ENCODE data around the gene ABHD10.

The ABHD10 gene

DNA sequence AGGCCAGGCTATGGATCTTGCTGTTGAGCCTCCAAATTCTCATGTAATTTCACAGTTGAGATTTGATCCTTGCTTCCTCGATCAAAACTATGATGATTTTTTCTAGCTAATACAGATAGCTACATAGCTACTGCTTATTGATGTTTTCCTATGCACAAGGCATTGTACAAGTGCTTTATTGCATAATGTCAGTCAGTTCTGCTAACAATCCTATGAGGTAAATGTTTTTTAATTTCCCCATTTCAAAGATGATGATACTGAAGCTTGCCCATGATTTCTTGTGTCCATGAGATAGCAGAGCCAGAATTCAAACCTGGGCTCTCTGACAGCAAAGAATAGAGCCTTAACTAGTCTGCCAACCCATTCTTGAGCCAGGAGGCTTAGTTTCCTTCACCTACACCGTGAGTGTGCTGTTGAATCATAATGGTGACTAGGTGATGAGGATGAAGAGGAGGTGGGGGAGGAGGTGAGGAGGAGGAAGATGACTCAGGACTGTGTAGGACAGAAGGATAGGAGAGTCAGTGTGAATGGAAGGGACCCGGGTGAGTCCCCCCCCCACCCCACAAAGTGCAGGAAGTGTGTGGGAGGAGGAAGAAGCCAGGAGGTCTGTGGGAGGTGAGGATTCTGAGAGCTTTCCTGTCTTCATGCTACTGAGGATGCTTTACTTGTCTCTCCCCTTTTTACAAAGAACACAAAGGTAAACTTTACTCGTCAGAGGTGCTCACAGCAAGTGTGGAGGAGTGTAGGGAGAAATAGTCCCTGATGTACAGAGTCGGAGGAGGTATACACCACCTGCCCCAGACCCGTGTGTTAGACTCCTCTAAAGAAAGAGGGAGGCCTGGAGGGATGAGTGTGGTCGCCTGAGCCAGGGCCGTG lies 23.5 kb downstream of the ABHD10 start:
- DNase-seq = no peak

DNA sequence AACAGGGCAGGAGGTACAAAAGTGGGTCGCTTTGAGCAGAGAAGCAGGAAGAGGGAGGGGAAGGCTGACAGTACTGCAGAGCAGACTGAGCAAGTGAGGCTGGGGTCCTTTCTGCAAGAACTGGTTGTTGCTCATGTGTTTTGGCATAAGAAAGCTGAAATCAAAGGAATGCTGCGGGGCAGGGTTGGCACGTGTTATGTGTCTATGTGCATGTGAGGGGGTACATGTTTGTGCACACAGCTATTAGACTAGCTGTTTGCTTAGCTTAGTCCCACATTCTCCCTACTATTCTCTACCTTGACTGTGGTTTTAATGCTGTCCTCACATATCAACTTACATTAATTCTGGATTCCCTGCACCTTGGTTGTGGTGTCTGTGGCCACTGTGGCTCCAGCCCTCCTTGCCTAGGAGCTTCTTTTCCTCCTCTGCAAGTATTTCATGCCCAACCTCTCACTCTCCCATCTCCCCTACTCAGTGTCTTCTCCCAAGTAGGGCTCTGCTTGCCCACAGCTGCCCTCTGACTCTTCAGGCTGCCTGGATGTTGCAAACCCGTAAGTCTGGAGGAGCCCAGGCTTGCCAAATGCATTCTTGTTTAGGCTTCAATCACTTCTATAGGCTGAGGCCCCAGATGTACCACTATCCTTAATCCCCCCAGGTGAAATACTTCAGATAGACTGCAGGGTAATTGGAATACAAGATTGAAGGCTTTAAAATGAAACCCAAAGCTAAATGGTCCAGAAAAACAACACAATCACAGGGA lies 24.7 kb downstream of the ABHD10 start:
- no peak for DNase-seq

DNA sequence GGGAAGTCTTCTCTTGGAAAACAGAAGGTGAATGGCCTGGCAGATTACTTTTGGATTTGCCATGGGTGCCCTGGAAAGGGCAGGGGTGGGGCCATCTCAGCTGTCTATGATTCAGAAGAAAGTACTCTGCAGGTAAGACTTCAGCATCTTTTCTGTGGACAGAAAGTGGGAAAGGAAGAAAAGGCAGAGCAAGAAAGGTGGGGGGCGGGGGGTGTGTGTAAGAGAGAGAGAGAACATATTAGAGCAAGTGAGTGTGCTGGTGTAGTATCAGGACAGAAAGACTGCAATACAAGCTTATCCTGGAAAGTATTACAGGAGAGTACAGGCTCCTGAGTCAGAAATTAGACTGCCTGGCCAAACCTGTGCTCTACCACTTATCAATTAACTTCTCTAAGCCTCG lies 25.4 kb downstream of the ABHD10 start:
- no peak for DNase-seq

DNA sequence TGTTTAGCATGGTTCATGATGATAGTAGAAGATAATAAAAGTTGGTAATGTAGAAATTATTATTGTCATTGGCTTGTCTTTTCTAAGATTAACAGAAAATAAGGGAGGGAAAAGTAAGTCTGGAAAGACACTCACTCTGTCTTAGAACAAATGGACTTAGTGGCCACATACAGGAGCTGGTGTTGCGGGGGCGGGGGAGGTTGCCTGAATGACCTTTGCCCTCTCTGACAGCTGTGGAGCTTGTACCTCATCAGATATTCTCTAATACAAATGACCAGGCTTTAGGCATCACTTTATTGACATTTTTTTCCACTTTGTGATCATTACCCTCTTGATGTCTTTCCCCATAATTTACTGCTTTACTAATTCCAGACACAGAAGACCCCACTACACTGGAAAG lies 25.8 kb downstream of the ABHD10 start:
- DNase-seq = no peak

DNA sequence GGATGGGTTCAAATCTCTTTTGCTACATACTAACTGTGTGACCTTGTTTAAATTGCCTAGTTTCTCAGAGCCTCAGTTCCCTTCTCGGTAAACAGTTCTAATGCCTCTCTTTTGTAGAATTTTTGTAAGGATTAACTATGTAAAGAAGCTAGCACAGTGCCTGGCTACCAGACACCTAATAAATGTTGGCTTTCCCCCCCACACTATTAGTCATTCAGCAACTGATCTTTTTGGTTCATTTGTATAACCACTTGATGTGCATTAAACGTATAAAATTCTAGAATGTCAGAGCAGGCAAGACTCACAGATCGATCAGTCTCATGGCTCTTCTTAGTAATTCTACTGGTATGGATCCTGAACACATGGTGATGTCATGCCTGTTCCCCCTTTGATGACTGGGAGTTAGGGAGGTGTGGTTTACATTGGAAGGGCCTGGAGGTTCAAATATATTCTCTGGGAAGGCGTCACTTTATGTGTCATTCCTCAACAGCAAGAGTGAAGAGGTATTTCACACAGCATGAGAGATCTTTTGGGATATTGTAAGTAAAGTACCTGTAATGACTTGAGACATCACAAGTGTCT lies 26.4 kb downstream of the ABHD10 start:
- no peak for DNase-seq

DNA sequence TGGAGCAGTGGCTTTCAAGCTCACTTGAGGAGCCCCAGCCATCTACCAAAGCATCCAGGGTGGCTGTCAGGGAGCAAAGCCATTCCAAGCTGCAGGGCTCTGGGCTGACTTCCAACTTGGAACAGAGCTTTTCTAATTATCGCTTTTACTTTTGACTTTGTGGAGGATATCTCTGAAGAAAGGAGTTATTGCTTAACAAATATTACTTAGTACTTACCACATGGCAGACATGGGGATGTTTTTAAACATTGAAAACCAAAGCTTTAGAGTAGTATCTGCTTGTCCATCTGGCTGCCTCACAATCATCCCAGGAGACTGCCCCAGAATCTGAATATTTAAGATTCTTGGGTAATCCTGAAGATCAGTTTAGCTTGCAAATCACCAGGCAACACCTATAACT lies 28.8 kb downstream of the ABHD10 start:
- DNase-seq = no peak

DNA sequence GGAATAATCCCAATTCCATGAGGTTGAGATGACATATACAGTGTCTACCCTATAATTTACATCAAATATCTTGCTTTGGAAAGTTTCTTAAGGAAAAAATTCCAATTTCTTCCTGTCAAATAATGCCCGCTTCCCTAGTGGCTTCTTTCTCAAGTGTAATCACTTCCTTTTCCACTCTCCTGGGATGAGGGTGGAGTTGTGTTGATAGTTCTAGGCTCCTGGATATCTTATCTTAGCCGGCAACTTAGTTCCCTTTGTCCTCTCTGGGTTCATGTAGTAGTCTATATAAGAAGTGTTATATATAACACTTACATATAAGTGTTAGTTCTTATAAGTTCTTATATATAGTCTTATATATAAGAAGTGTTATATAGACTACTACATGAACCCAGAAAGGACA lies 30.8 kb downstream of the ABHD10 start:
- DNase-seq = no peak

DNA sequence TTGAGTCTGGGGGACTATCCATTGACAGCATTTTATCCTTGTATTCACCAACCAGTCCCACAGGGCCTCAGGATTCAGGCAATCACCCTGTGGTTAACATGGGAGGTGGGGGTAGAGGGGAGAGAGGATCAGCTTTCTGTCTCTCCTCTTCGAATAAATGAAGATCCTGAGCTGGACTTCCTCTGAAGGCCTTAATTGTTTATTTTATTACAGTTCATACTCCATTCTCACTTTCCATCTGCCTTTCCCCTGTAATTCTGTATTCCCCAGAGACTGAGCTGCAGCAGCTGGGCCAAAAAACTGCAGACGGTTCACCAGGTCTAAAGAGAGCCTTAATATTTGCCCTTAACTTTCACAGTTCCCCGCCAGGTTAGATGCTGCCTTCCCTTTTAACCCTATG lies 31.8 kb downstream of the ABHD10 start:
- no peak for DNase-seq

DNA sequence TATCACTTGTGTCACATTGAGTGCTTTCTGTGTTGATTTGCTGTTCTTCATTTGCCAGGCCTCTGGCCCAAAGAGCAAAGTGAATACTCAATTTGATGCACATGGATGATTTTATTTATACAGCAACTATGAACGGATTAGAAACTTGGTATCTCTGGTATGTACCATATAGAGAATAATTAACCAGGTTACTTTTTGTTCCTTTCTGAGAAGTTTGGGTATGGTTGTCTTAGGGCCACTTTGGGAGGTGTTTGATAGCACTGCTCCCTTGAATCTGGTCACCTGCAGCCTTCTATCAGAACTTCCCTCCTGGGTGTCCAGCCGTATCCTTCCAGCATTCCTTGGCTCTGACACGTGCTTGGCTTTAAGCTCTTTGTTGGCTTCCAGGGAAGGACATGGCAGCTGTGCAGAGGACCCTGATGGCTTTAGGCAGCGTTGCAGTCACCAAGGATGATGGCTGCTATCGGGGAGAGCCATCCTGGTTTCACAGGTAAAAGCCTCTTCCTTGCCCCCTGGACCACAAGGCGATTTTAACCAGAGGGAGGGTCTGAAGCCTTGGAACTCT lies 32.6 kb downstream of the ABHD10 start:
- no peak for DNase-seq

DNA sequence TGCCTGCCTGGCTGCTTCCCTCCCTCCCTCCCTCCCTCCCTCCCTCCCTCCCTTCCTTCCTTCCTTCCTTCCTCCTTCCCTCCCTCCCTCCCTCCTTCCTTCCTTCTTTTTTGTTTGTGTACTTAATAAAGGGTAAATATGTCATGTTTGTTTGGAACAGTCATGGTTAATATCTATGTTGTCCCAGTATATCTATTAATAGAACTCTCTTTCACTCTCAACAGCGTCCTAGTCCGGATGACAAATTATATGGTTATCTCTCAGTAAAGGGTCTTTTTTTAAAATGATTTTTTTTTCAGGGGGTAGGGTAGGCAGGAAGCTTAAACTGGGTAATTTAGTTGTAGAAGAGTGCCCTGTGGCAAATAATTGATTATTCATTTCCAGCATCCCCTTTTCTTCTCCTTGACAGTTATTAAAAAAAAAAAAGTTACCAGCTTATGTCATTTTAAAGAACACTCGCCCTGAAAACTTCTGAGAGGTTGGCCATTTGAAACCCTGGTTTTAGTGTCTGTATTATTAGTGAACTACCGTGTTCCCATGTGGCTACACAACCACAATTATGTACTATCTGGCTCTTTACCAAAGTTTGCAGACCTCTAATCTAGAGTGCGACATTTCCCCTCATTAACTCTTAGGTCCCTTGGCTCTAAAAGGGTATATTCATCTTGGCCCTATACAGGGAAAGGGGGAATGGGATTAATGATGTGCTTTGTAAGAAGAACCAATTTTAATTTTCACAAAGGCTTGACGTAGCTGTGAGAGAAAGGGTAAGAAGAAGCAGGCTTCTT lies 33.6 kb downstream of the ABHD10 start:
- DNase-seq = no peak

DNA sequence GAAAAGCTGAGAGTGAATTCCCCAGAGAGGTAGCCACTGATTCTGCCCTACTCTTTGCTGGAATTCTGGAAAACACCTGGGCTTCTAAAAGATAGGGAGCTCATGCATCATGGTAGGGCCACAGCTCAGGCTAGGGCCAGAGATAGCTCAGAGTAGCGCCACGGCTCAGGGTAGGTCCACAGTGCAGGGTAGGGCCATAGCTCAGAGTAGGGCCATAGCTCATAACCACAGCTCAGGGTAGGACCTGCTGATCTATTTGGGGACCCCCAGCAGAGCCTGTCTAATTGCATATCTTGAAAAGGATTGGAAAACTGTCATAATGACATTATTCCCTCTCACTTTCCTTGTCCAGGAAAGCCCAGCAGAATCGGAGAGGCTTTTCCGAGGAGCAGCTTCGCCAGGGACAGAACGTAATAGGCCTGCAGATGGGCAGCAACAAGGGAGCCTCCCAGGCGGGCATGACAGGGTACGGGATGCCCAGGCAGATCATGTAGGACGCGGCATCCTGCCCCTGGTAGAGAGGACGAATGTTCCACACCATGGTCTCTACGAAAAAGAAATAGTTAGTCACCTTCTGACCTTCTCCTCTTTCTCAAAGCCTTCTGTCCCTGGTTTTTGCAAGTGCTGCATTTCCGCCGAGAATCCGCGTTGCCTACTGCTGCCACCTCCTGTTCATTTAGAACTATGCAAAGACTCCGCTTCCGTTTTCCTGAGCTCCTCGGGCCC lies 34.4 kb downstream of the ABHD10 start:
- DNase-seq = no peak

DNA sequence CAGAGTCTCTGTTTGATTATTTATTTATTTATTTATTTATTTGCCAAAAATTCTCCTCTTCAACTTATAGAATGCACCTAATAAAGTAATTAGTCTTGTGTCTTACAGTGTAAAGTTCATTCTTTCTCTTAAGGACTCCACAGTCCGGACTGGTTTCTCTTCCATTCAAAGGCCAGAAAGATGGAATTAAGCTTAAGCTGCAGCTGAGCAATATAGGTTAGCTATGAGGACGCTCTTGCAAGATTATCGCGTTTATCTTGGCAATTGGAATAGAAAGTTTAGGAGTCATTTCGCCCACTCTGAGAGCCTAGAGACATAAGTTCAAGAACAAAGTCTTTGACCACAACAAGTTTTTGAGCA lies 34.9 kb downstream of the ABHD10 start:
- DNase-seq = no peak

DNA sequence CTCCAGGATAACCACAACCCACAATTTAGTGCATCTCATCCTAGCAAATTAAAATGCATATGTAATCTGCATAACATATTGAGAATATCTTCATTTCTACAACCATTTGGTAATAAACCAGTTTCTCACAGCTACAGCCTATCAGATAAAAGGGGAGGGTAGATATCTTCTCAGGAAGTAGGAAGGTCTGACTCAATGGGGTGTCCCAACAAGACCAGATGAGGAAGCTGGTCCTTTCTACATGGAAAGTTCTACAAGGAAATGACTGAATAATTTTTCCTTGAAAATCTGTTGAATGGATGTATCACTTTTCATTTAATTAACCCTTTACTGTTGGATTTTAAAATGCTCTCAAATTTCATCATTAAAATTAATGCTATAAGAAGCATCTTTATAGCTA lies 38.3 kb downstream of the ABHD10 start:
- no peak for DNase-seq

DNA sequence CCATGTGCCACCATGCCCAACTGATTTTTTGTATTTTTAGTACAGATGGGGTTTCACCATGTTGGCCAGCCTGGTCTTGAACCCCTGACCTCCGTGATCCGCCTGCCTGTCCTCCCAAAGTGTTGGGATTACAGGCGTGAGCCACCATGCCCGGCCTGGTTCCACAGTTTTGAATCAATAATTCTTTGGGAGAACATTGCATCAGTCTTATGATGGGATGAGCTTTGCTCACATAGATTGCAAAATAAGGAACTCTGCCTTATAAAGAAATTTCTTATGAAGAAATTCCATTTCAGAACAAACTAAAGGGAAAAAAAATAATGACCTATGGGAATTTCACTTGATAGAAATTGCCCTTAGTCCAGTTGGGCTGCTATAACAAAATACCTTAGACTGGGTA lies 39.9 kb downstream of the ABHD10 start:
- no peak for DNase-seq

DNA sequence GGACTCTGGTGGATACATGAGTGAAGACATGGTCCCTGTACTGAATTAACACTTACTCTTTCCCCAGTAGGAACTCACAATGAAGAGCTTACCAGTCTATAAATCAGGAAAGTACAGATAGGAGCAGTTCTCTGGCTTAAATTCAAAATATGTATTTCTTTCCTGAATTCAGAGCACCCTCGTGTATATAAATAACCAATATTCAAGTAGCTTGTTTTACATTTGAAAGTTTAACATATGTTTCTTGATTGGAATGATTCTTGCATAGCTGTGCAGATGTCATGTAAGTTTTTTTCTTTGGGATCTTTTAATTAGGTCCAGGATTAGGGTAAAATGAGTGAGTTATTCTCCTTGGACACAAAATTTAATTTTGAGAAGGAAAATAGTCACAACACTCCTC lies 40.9 kb downstream of the ABHD10 start:
- DNase-seq = no peak

DNA sequence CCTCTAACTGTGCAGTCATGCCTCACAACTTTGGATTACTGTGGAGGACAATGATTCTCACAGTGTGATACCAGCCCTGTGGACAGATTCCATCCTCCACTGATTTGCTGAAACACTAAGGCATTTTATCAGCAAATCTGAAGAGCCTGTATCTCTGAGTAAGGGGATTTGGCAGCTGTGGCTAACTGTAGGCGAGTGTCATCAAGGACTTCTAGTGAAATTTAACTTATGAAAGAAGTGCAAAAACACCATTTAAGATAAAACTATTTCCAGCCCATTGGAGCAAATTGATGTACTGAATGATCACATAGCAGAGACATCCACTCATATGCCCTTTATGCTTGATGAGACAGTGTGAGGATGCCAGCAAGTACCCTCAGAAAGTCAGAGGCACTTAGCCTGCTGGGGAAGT lies 41.9 kb downstream of the ABHD10 start:
- DNase-seq = no peak

DNA sequence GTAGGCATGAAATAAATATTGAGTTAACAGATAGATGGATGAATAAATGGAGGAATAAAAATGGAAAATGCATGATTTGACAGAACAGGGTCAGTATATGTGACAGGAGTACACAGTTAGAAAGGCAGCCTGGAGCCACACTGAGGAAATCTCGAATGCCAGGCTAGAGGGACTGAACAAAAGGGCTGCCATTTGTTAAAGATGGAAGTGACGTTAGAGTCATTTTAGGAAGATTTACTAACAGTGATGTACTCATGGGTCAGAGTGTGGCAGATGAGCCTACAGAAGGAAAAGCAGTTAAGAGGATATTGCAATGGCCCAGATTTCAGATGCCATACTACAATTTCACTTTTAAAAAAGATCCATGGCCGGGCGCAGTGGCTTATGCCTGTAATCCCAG lies 48.3 kb downstream of the ABHD10 start:
- DNase-seq = no peak

DNA sequence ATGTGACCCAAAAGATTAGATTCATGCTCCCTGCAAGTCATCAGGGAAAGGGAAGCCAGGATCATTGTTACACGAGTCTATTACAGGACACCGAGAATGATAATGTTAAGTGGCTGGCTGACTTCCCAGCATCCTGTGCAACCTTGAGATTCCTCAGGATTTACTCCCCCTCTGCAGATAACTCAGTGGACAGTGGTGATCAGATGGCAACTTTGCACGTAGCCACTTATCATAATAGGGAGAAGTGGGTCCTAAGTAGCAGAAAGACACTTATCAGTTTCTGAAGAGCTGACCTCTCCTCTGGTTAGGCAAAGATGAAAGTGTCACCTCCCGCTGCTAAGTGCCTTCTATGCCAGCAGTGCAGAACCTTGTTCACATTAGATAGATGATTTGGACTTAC lies 49.0 kb downstream of the ABHD10 start:
- no peak for DNase-seq

DNA sequence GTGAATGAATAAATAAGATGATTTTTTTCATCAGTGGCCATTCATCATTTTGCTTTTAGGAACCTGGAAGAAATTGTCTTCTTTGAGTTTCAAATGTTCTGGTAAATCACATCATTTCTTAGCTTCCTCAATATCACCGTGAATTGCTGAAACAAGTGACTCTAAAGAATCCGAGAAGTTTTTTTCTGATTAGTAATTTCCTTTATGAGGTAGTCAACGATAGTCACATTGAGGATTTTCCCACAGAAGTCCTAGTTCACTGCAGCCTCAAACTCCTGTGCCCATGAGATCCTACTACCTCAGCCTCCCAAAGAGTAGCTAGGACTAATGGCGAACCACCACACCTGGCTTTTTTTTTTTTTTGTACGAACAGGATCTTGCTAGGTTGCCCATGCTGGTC lies 52.1 kb downstream of the ABHD10 start:
- no peak for DNase-seq

DNA sequence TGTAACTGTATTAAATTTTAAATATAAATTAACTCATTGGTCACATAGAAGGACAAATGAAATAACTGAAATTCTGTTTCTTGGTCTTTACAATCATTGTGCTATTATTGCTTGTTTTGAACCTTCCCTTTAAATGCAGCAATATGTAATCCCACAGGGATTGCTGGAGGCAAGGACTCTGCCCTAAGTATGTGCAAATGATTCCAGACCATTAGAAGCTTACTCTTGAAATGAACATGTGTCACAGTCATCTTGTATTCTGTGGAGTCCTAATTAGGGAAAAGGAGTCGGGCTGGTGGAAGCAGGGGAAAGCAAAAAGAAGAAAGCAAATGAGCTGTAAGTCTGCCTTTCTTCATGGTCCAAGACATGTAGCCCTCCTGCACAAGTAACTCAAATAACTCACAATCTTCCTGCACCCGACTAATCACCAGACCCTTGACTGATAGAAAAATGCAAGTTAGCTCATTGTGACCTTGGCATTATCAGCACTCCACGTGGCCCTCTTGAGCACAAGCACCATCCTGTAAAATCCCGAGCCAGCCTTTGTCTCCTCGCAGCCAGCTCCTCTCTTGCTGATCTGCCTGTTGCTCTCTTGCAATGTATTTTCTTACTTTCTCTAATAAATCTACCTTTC lies 53.4 kb downstream of the ABHD10 start:
- no peak for DNase-seq

DNA sequence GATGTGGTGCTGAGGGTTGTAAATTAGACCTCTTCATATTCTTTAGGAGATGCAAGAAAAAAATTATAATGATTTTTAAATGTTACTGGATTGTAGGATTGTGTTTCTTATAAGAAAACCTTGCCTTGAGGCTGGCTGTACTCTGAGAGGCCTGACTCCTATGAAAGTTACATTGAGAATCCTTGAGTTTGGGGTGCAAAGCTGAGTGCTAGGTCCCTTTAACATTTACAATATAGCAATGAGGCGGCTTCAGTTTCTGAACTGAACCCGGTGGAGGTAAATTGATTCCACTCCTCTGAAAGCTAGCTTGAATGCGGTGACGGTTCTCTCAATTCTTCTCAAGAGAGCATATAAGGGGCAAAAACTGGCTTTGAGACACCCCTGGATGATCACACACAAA lies 55.6 kb downstream of the ABHD10 start, which contains the start of gene TMPRSS7:
TSS of gene TMPRSS7 (plus strand) at position 301 of the 400 bp plus-strand sequence. CDS start 110 bp downstream, outside the sequence.
- DNase-seq = no peak

DNA sequence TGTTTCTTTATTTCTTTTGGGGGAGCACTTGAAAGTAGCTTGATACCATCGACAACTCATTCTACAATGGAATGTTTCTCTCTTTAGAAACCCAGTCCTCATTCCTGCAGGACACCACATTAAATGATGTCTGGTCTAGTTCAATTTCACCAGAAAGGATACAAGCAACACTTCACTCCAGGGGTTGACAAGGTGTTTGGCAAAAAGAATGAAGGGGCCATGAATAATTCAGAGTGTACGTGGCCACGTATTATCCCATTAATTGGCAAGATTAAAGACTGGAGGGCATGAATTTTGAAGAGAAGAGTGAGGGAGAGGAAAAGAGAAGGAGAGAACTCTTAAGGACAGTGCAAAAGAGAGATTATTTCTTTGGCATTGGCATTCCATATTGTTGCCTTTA lies 56.4 kb downstream of the ABHD10 start:
- DNase-seq = no peak

Data from 8988T (cell line).